ENCODE data around the gene UCK1.

DNA sequence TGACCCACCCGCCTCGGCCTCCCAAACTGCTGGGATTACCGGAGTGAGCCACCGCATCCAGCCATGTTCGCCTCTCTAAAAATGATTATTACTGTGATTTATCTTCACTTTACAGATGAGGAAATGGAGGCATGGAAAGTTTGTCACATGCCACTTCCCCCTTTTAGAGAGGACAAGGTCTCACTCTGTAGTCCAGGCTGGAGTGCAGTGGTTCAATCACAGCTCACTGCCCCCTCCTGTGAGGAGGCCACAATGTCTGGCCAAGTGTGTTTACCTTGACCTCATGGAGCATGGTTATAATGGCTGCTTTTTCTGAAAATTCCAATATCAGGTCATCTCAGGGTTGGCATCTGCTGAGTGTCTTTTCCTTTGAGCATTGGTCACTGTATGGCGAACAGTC lies 21.0 kb upstream of the UCK1 start:
- TF ChIP-seq KDM5A (IDR thresholded peaks at IDR 0.05), result no peak
- TF ChIP-seq, protein P1, sequence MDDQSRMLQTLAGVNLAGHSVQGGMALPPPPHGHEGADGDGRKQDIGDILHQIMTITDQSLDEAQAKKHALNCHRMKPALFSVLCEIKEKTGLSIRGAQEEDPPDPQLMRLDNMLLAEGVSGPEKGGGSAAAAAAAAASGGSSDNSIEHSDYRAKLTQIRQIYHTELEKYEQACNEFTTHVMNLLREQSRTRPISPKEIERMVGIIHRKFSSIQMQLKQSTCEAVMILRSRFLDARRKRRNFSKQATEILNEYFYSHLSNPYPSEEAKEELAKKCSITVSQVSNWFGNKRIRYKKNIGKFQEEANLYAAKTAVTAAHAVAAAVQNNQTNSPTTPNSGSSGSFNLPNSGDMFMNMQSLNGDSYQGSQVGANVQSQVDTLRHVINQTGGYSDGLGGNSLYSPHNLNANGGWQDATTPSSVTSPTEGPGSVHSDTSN (IDR thresholded peaks at IDR 0.05), result no peak
- no peak for TF ChIP-seq EP300 (IDR thresholded peaks at IDR 0.05)
- TF ChIP-seq CTCF (IDR thresholded peaks at IDR 0.05), result no peak
- no peak for TF ChIP-seq RAD21 (conservative IDR thresholded peaks at IDR 0.05 in 1 of 2, IDR thresholded peaks at IDR 0.05 in 1 of 2)
- TF ChIP-seq RCOR1 (IDR thresholded peaks at IDR 0.05; ENCODE audit: low read depth, low read length), result no peak
- no peak for TF ChIP-seq SMC3 (IDR thresholded peaks at IDR 0.05)
- TF ChIP-seq JUNB (IDR thresholded peaks at IDR 0.05), result no peak
- TF ChIP-seq RFX5 (IDR thresholded peaks at IDR 0.05), result no peak
- TF ChIP-seq, protein P2, sequence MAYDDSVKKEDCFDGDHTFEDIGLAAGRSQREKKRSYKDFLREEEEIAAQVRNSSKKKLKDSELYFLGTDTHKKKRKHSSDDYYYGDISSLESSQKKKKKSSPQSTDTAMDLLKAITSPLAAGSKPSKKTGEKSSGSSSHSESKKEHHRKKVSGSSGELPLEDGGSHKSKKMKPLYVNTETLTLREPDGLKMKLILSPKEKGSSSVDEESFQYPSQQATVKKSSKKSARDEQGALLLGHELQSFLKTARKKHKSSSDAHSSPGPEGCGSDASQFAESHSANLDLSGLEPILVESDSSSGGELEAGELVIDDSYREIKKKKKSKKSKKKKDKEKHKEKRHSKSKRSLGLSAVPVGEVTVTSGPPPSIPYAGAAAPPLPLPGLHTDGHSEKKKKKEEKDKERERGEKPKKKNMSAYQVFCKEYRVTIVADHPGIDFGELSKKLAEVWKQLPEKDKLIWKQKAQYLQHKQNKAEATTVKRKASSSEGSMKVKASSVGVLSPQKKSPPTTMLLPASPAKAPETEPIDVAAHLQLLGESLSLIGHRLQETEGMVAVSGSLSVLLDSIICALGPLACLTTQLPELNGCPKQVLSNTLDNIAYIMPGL (CRISPR knock-in tag; IDR thresholded peaks at IDR 0.05; ENCODE audit: borderline replicate concordance), result no peak
- no peak for TF ChIP-seq MAZ (IDR thresholded peaks at IDR 0.05; ENCODE audit: borderline replicate concordance, low read depth, low read length)
- TF ChIP-seq, protein P3, sequence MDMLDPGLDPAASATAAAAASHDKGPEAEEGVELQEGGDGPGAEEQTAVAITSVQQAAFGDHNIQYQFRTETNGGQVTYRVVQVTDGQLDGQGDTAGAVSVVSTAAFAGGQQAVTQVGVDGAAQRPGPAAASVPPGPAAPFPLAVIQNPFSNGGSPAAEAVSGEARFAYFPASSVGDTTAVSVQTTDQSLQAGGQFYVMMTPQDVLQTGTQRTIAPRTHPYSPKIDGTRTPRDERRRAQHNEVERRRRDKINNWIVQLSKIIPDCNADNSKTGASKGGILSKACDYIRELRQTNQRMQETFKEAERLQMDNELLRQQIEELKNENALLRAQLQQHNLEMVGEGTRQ (IDR thresholded peaks at IDR 0.05), result no peak
- TF ChIP-seq EHF (CRISPR knock-in tag; IDR thresholded peaks at IDR 0.05), result no peak
